ENCODE results near the gene KCNT2.

The KCNT2 gene

DNA sequence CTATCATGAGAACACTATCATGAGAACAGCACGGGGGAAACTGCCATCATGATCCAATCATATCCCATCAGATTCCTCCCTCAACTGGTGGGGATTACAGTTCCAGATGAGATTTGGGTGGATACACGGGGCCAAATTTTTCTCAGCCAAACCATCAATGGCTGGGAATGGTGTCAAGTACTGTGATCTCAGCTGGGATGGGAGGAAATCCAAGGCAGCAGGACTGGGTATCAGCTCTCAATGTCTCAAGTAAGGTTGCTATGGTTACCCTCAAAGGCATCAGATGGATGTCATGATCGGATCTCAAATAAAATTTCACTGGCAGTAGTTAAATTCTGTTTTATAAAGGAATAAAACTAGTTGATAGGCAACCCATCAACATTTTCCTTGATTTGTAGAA is 399.0 kb downstream of the KCNT2 start:
- ATAC-seq (replicated peaks; ENCODE audit: extremely low read depth, poor library complexity, severe bottlenecking) (no peak), DNase-seq (ENCODE audit: low spot score in 2 of 2) (no peak)
- Mint-ChIP-seq H3K27me3 (no peaks in the 10 kb centered on the region), H3K36me3 (ENCODE audit: insufficient read depth) (no peaks in the 10 kb centered on the region), H3K9me3 (peaks cover 14% of the 10 kb centered on the region), H3K4me1 (no peaks in the 10 kb centered on the region), H3K27ac (ENCODE audit: low read depth) (no peak overlapping the region), H3K4me3 (no peak overlapping the region)

DNA sequence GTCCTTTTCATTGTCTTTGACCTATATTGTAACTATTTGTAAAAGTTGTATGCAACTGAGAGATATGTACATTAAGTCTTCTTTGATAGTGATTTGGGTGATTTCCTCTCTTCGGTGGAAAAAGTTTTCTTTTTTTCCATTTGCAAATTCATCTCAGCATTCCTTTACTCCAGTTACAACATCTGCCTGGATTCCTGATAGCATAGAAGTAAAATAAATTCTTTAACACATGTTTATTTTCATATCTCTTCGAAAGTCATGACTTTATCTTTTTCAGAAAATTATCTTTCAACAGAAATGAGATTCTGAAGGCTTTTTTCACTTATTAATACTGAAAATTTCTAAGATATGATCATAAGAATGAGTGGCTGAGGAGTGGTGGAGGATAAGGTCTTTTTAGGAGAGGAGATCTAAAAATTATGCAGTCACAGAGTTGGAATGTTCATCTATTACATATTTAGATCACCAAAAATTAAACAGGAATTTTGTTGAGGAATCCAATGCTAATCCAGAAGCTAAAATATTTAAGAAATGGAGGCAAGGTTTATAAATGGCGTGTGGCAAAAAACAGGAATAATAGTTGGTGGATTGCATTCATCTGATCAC is 400.5 kb downstream of the KCNT2 start:
- Mint-ChIP-seq H3K4me3 (no peak overlapping the region), H3K4me1 (no peaks in the 10 kb centered on the region), H3K27me3 (no peaks in the 10 kb centered on the region), H3K9me3 (peaks cover 6% of the 10 kb centered on the region), H3K36me3 (ENCODE audit: insufficient read depth) (no peaks in the 10 kb centered on the region), H3K27ac (ENCODE audit: low read depth) (no peak overlapping the region)
- ATAC-seq (replicated peaks; ENCODE audit: extremely low read depth, poor library complexity, severe bottlenecking) = no peak
- DNase-seq (ENCODE audit: low spot score in 2 of 2) = no peak

DNA sequence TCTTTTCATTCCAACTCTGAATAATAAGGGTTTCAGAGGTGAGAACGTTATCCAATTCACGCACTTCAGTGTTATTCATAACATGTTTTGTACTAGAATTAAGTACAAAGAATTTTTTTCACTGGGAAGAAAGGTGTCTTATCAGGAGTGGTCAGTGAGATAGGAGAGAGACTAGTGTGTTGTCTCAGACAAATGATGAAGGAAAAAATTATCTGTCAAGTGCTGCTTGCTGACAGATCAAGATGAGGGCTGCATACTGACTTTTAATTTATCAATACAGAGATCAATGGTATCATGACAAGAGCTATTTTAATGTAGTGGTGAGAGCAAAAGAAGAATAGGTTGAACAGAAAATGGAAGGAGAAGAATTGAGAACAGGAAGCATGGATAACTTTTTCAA is 402.4 kb downstream of the KCNT2 start:
- no peaks in the 10 kb centered on the region for H3K27me3 Mint-ChIP-seq

DNA sequence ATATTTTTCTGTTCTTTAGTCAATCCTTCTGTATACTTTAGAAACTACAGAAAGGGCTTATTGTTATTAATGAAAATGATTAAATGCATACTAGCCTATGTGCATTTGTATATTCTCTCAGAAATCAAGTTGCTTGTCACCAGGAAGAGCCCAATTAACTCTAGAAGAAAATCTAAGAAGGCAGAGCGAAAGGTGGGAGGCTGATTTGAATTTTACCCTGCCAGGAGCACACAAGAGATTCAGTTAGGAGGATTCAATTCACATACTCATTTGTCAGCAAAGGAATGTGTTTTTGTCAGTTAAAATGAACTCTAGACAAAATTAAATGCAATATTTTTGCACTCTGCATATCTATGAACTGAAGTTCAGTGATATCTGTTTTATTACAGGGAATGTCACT is 411.8 kb downstream of the KCNT2 start:
- ATAC-seq (replicated peaks; ENCODE audit: extremely low read depth, poor library complexity, severe bottlenecking) = no peak
- H3K27ac Mint-ChIP-seq (ENCODE audit: low read depth) = no peak overlapping the region
- no peaks in the 10 kb centered on the region for H3K36me3 Mint-ChIP-seq (ENCODE audit: insufficient read depth)
- peaks cover 16% of the 10 kb centered on the region for H3K9me3 Mint-ChIP-seq
- H3K27me3 Mint-ChIP-seq = no peaks in the 10 kb centered on the region
- no peak for DNase-seq (ENCODE audit: low spot score in 2 of 2)
- H3K4me1 Mint-ChIP-seq = no peaks in the 10 kb centered on the region
- no peak overlapping the region for H3K4me3 Mint-ChIP-seq

More for the DNA sequence above, 402.4 kb downstream of the KCNT2 start:
- H3K36me3 Mint-ChIP-seq (ENCODE audit: insufficient read depth) = no peaks in the 10 kb centered on the region
- ATAC-seq (replicated peaks; ENCODE audit: extremely low read depth, poor library complexity, severe bottlenecking) (no peak), DNase-seq (ENCODE audit: low spot score in 2 of 2) (no peak)
- H3K27ac Mint-ChIP-seq (ENCODE audit: low read depth) = no peak overlapping the region
- no peaks in the 10 kb centered on the region for H3K4me1 Mint-ChIP-seq
- no peak overlapping the region for H3K4me3 Mint-ChIP-seq
- H3K9me3 Mint-ChIP-seq = peaks cover 6% of the 10 kb centered on the region

DNA sequence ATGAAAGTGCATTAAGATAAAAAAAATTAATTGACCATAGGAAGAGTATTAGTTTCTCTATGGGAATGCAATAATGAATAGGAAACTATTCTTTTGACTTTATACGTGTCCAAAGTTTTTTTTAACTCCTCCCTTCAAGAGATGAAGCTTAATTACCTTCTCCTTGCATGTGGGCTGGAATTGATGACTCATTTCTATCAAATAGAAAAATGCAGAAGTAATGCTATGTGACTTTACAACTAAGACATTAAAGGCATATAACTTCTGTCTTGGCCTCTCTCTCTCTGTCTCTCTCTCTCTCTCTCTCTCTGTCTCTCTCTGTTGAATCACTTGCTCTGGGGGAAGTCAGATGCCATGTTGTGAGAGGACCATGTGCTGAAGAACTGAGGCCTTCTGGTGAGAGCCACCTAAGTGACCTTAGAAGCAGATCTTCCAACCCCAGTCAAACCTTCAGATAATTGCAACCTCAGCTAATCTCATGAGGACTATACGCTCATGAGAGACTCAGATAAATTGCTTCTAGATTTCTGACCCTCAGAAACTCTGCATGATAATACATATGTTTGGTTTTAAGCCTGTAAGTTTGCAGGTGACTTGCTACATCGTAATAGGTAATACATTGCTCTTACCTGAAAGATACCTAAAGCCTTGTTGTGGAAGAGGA is 414.2 kb downstream of the KCNT2 start:
- Mint-ChIP-seq H3K36me3 (ENCODE audit: insufficient read depth) (peaks cover 2% of the 10 kb centered on the region), H3K4me1 (no peaks in the 10 kb centered on the region), H3K27ac (ENCODE audit: low read depth) (no peak overlapping the region), H3K4me3 (no peak overlapping the region), H3K27me3 (no peaks in the 10 kb centered on the region), H3K9me3 (peaks cover 29% of the 10 kb centered on the region)
- DNase-seq (ENCODE audit: low spot score in 2 of 2) (no peak), ATAC-seq (replicated peaks; ENCODE audit: extremely low read depth, poor library complexity, severe bottlenecking) (no peak)

DNA sequence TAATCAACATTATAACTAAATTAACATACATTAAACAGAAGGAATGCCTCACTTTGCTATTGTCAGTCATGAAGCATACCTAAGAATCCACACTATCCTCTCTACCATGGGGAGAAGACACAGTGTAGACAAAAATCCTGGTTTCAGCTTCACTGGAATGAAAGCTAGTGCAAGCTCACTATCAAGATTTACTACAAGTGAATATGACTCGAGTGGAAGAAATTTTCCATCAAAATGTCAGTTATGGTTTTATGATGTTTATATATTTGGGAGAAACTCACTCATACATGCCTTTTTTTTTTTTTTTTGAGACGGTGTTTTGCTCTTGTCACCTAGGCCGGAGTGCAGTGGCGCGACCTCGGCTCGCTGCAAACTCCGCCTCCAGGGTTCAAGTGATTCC is 424.3 kb downstream of the KCNT2 start:
- no peaks in the 10 kb centered on the region for H3K27me3 Mint-ChIP-seq
- no peak for ATAC-seq (replicated peaks; ENCODE audit: extremely low read depth, poor library complexity, severe bottlenecking)
- peaks cover 13% of the 10 kb centered on the region for H3K9me3 Mint-ChIP-seq
- H3K4me1 Mint-ChIP-seq = no peaks in the 10 kb centered on the region
- no peak overlapping the region for H3K27ac Mint-ChIP-seq (ENCODE audit: low read depth)
- DNase-seq (ENCODE audit: low spot score in 2 of 2) = no peak
- H3K36me3 Mint-ChIP-seq (ENCODE audit: insufficient read depth) = no peaks in the 10 kb centered on the region
- no peak overlapping the region for H3K4me3 Mint-ChIP-seq

DNA sequence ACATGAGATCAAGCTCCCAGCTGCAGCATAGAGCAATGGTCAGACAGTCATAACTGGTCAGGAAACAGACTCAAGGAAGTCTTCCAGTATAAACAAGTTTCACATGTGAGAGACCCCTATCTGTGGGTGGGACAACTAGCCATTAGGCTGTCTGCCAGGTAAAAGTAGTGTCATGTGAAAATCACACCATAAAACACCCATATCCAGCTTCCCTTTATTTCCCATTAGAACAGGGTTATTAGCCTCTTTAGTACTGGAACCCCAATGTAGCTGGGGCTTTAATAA is 426.7 kb downstream of the KCNT2 start:
- H3K4me1 Mint-ChIP-seq = no peaks in the 10 kb centered on the region
- DNase-seq (ENCODE audit: low spot score in 2 of 2) = no peak
- H3K27ac Mint-ChIP-seq (ENCODE audit: low read depth) = no peak overlapping the region
- no peak for ATAC-seq (replicated peaks; ENCODE audit: extremely low read depth, poor library complexity, severe bottlenecking)
- peaks cover 2% of the 10 kb centered on the region for H3K36me3 Mint-ChIP-seq (ENCODE audit: insufficient read depth)
- H3K27me3 Mint-ChIP-seq = no peaks in the 10 kb centered on the region
- no peak overlapping the region for H3K4me3 Mint-ChIP-seq
- H3K9me3 Mint-ChIP-seq = peaks cover 14% of the 10 kb centered on the region

DNA sequence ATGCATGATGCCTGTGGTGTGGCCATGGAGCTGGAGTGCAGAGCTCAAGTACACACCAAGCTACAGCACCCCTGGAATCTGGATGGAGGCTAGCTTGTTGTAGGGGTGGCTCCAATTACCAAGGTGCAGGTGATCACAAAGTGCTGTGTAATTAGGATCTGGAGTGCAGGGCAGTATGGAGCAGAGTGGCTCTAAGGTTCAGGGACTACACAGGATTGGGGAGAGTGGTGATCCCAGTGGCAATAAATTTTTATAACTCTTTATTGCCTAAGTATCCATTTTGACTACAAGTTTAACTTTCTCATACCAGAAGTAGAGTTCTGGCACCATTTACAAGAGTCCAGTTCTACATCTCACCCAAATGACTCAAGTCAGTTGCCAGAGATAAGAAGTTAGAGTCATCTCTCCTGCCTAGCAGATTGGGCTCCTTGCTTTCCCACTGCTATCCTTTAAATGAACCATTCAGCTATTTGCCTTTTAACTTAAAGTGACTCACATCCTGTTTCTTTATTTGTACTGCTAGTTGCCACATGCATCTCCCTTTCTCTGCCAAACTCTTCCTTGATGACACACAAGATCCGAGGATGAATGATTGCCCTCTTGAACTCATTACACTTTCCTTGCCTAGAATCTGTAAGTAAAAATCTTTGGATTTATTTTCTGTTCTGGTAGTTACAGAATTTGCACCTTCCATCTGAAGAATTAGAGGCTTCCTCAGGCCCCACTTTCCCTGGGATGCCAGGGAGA is 427.2 kb downstream of the KCNT2 start:
- ATAC-seq (replicated peaks; ENCODE audit: extremely low read depth, poor library complexity, severe bottlenecking) (no peak), DNase-seq (ENCODE audit: low spot score in 2 of 2) (no peak)
- H3K4me3 Mint-ChIP-seq = no peak overlapping the region
- H3K27ac Mint-ChIP-seq (ENCODE audit: low read depth) = no peak overlapping the region
- H3K27me3 Mint-ChIP-seq = no peaks in the 10 kb centered on the region
- H3K36me3 Mint-ChIP-seq (ENCODE audit: insufficient read depth) = peaks cover 2% of the 10 kb centered on the region
- no peaks in the 10 kb centered on the region for H3K4me1 Mint-ChIP-seq
- H3K9me3 Mint-ChIP-seq = peaks cover 14% of the 10 kb centered on the region

DNA sequence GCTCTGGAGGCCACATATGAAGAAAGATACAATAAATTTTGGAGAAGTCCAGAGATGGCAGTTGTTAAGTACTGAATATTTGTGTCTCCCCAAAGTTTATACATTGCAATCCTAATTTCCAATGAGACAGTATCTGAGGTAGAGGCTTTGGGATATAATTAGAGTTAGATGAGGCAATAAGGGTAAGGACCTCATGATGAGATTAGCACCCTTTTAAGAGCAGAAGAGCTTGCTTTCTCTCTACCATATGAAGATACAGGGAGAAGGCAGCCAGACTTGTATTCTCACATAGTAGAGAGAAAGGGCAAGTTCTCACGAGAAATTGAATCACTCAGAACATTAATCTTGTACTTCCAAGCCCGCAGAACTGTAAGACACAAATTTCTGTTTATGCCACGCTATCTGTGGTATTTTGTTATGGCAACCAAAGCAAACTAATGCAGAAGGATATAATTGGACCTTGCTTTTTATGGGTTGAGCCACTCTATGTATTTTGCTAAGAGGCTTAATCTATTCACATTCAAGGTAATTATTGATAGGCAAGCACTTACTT is 430.1 kb downstream of the KCNT2 start:
- peaks cover 22% of the 10 kb centered on the region for H3K9me3 Mint-ChIP-seq
- no peak overlapping the region for H3K4me3 Mint-ChIP-seq
- H3K27me3 Mint-ChIP-seq = no peaks in the 10 kb centered on the region
- H3K4me1 Mint-ChIP-seq = no peaks in the 10 kb centered on the region
- DNase-seq (ENCODE audit: low spot score in 2 of 2) (no peak), ATAC-seq (replicated peaks; ENCODE audit: extremely low read depth, poor library complexity, severe bottlenecking) (no peak)
- H3K36me3 Mint-ChIP-seq (ENCODE audit: insufficient read depth) = peaks cover 2% of the 10 kb centered on the region
- no peak overlapping the region for H3K27ac Mint-ChIP-seq (ENCODE audit: low read depth)

Measured in central memory CD8-positive, alpha-beta T cell (primary cell).